Suprapubic skin (tissue), 3 donors: ENCODE results near the gene ATG2A.

Source experiments
- CTCF ChIP-seq, 2 donors: fragments of 200-600 bp in 1 of 2; fragments of 450-650 bp in 1 of 2; sonication (generic) in 1 of 2; IDR thresholded peaks; one replicate each; pipeline ENCODE4 v1.5.1; 2016 to 2019; ENCODE audit warnings: antibody characterized with exemption in 2 of 2, mild to moderate bottlenecking in 1 of 2, moderate library complexity in 1 of 2
- EP300 ChIP-seq: sonication (generic); formaldehyde crosslinking; IDR thresholded peaks from one replicate; pipeline ENCODE4 v1.6.1; 2017; ENCODE audit warnings: antibody characterized with exemption

GRCh38 chr11:64887757-64888405 is 29.1 kb downstream of the ATG2A start:
- peak; percentile 94 to 98 for TF ChIP-seq CTCF (IDR thresholded peaks at IDR 0.05)
- no peak for TF ChIP-seq EP300
